Left ventricle myocardium inferior (tissue), 1 donor: ENCODE measurements around the gene TBC1D5. TPM values are rescaled to one million over a fixed set of nuclear protein-coding genes. Genes with fewer than 3 reads are reported as not detected.
A peak's percentile ranks its signal among the peaks of the same experiment; 100 is the strongest.

Experiments used
- DNase-seq: peaks from one replicate; pipeline ENCODE4 v3.0.0-alpha.2; 2020
- H3K27ac ChIP-seq: fragments of 200-600 bp; replicated peaks from 2 replicates; pipeline ENCODE4 v1.8.0; 2021
- H3K27me3 ChIP-seq: fragments of 200-600 bp; 2 replicates; pipeline ENCODE4 v1.8.0; 2021; ENCODE audit warnings: low read depth
- H3K36me3 ChIP-seq: fragments of 200-600 bp; 2 replicates; pipeline ENCODE4 v1.8.0; 2021
- H3K4me1 ChIP-seq: fragments of 200-600 bp; 2 replicates; pipeline ENCODE4 v1.8.0; 2021
- H3K4me3 ChIP-seq: fragments of 200-600 bp; 2 replicates; pipeline ENCODE4 v1.8.0; 2021; ENCODE audit warnings: mild to moderate bottlenecking, moderate library complexity
- H3K9me3 ChIP-seq: fragments of 200-600 bp; replicated peaks from 2 replicates; pipeline ENCODE4 v1.8.0; 2021
- intact Hi-C: fragments of 100-400 bp; cut with micrococcal nuclease; formaldehyde crosslinking; loops from one replicate; pipeline ENCODE4 v1.11.0; 2022
- total RNA-seq: library from RNA; stranded (reverse); fragmentation: NEBNext Ultra II Directional; extraction: Animal tissue kit (Norgen Biotek cat#: 25700); gene quantifications from one replicate; pipeline ENCODE4 v1.2.1, GENCODE V29; 2021
- TF ChIP-seq, protein P1 (sequence below): fragments of 200-600 bp; IDR thresholded peaks from 2 replicates; pipeline ENCODE4 v1.8.0; 2021; ENCODE audit warnings: antibody characterized with exemption, mild to moderate bottlenecking, borderline replicate concordance
- donor health status: DM: no; HTN: yes; CAD: no; lungs with severe emphysema.

Gene TBC1D5
- total RNA-seq, 1 donor from 2014 or later: 26.9 TPM

DNA sequence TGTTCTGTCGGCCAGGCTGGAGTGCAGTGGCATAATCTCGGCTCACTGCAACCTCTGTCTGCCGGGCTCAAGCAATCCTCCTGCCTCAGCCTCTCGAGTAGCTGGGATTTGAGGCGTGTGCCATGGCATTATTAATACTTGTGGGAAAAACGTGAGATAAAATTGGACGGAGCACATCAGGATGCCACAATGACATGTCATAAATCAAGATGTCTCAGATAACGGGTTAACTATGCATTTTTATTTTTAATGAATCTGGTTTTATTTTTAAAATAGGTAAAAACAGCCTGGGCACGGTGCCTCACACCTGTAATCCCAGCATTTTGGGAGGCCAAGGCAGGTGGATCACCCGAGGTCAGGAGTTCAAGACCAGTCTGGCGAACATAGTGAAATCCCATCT is 212.8 kb downstream of the TBC1D5 start:
- TF ChIP-seq, protein P1, sequence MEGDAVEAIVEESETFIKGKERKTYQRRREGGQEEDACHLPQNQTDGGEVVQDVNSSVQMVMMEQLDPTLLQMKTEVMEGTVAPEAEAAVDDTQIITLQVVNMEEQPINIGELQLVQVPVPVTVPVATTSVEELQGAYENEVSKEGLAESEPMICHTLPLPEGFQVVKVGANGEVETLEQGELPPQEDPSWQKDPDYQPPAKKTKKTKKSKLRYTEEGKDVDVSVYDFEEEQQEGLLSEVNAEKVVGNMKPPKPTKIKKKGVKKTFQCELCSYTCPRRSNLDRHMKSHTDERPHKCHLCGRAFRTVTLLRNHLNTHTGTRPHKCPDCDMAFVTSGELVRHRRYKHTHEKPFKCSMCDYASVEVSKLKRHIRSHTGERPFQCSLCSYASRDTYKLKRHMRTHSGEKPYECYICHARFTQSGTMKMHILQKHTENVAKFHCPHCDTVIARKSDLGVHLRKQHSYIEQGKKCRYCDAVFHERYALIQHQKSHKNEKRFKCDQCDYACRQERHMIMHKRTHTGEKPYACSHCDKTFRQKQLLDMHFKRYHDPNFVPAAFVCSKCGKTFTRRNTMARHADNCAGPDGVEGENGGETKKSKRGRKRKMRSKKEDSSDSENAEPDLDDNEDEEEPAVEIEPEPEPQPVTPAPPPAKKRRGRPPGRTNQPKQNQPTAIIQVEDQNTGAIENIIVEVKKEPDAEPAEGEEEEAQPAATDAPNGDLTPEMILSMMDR: no peak
- H3K27ac ChIP-seq: no peak overlapping the region
- intact Hi-C loops: no loop called here
- H3K4me1 ChIP-seq: peaks cover 14% of the 10 kb centered on the region
- no peaks in the 10 kb centered on the region for H3K36me3 ChIP-seq
- no peak for DNase-seq
- no peaks in the 10 kb centered on the region for H3K27me3 ChIP-seq
- H3K4me3 ChIP-seq: no peak overlapping the region
- H3K9me3 ChIP-seq: peaks cover 6% of the 10 kb centered on the region

DNA sequence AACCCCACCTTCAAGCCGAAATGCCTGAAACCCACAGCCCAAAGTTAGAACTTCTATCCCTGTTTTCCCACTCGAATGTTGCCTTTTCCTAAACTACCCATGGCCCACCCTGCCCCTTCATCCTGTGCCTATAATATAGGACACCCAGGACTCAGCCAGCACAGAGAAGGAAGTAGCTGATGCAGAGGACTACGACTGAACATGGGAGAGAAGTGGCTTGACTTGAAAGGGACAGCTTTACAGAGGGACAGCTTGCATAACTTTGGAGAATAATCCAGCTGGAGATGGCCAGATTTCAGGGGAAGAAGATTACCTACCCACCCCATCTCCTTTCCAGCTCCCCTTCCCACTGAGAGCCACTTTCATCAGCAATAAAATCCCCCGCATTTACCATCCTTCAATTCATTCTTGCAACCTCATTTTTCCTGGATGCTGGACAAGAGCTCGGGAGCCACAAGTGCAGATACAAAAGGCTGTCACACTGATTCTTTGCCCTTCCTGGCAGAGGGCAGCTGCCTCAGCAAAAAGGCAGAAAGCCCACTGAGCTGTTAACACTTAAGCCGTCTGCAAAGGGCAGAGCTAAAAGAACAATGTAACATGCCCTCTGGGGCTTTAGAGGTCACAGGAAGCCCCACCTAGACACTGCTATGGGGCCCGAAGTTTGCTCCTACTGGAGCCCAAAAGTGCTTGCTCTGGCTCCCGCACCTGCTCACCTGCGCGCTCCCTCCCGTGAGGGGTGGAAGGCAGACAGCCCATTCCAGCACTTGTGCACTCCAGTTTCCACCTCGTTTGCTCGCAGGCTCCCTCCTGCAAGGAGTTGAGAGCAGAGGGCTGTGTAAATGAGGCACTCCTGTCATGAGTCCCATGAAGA is 224.0 kb downstream of the TBC1D5 start:
- TF ChIP-seq, protein P1: no peak
- peak overlapping the region; percentile 13 for H3K4me3 ChIP-seq

DNA sequence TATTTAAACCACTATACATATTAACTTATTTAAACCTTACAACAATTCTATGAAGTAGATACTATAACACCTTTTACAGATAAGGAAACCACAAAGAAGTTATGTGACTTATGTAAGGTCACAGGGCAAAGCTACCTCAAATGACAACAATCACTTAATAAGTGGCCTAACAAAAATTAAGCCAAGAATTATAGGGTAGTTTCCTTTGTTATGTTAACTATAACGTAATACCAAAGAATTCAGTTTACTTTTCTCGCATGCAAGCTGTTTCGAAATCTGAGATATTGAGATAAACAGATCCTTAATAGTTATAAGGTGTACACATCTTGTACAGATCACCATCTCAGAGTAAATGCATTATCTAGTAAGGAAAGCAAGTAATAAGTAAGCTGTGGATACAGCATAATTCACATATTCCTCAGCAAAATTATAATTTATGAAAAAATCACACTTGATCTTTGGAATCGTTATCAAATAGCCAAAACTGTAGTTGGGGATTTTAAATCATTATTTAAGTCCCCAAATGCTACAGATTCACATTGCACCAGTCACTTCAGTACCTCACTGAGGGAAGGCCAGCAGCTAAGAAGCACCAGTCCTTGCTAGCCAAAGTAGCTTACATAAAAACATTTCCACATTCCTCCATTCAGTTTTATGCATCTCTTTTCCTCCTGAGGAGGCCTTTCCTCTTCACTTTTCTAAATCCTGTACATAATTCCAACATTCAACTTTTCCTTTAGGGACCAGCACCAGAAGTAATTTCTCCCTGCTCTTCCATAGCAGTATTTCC is 226.8 kb downstream of the TBC1D5 start:
- Histone ChIP-seq H3K9me3 (no peaks in the 10 kb centered on the region), H3K4me3 (no peak overlapping the region), H3K27ac (no peak overlapping the region), H3K27me3 (no peaks in the 10 kb centered on the region), H3K4me1 (peaks cover 35% of the 10 kb centered on the region), H3K36me3 (no peaks in the 10 kb centered on the region)
- TF ChIP-seq, protein P1: no peak
- no peak for DNase-seq
- intact Hi-C loops: no loop called here

More for the DNA sequence above, 224.0 kb downstream of the TBC1D5 start:
- peak overlapping the region; percentile 62 for H3K27ac ChIP-seq
- H3K36me3 ChIP-seq: no peaks in the 10 kb centered on the region
- peaks cover 36% of the 10 kb centered on the region for H3K4me1 ChIP-seq
- intact Hi-C loops: no loop called here
- no peak for DNase-seq
- no peaks in the 10 kb centered on the region for H3K27me3 ChIP-seq
- H3K9me3 ChIP-seq: no peaks in the 10 kb centered on the region

DNA sequence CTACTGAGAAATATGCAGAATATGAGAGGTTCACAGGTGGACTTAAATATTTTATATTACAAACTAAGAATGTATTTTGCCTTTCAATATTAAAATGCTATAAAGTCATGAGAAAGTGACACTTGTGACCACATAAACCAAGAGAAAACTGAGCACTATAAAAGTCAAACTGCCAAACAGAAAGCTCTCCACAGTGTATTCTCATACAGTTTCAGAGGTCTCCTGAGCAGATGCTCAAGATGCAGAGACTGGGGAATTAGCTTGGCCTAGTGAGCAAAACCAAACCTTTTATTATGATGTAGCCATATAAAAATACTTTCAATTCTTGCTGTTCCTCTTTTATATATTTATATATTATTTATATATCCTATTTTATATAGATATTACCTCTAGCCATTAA is 227.8 kb downstream of the TBC1D5 start:
- H3K36me3 ChIP-seq: no peaks in the 10 kb centered on the region
- TF ChIP-seq, protein P1: no peak
- H3K4me3 ChIP-seq: no peak overlapping the region
- DNase-seq: no peak
- H3K4me1 ChIP-seq: peaks cover 26% of the 10 kb centered on the region
- H3K9me3 ChIP-seq: no peaks in the 10 kb centered on the region
- intact Hi-C loops: no loop called here
- no peak overlapping the region for H3K27ac ChIP-seq
- H3K27me3 ChIP-seq: no peaks in the 10 kb centered on the region

DNA sequence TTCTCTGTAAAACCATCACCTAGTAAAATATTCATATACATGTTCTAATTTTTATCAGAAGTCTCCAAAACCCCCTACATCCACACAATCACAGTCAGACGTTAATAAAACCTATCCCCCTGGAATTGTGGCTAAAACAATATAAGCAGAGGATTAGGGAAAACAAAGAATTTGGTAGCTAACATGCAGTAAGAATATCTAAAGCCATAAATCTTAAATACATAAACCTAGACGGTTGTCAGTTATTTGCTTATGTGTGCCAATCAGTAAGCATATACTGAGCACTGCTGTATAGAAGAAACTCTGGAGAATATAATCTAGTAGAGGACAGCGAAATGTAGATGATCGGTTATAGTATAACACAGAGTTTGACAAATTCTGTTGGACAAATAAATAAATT is 232.2 kb downstream of the TBC1D5 start:
- Histone ChIP-seq H3K36me3 (no peaks in the 10 kb centered on the region), H3K4me1 (no peaks in the 10 kb centered on the region), H3K27me3 (no peaks in the 10 kb centered on the region), H3K27ac (no peak overlapping the region), H3K9me3 (no peaks in the 10 kb centered on the region), H3K4me3 (no peak overlapping the region)
- intact Hi-C loops: no loop called here
- DNase-seq: no peak
- TF ChIP-seq, protein P1: no peak
